HepG2 (cell line): ENCODE results near the gene BRD2. TPM values are rescaled to one million over a fixed set of nuclear protein-coding genes. Genes with fewer than 3 reads are reported as not detected.

Experiments used
- ARNTL ChIP-seq: sonication (generic); formaldehyde crosslinking; IDR thresholded peaks from 2 replicates; pipeline ENCODE4 v1.4.0; 2020; ENCODE audit warnings: mild to moderate bottlenecking, missing genetic modification reagents
- BCLAF1 ChIP-seq: fragments of 450-650 bp; IDR thresholded peaks from 2 replicates; pipeline ENCODE4 v1.6.1; 2017; ENCODE audit warnings: mild to moderate bottlenecking
- FOSL1 ChIP-seq: sonication (generic); formaldehyde crosslinking; IDR thresholded peaks from 2 replicates; pipeline ENCODE4 v1.9.0; 2021; ENCODE audit warnings: missing genetic modification reagents, borderline replicate concordance
- FOXM1 ChIP-seq: sonication (generic); formaldehyde crosslinking; IDR thresholded peaks from 2 replicates; pipeline ENCODE4 v1.5.0; 2020; ENCODE audit warnings: missing genetic modification reagents
- HIVEP1 ChIP-seq: sonication (generic); formaldehyde crosslinking; IDR thresholded peaks from 2 replicates; pipeline ENCODE4 v1.4.0; 2020; ENCODE audit warnings: mild to moderate bottlenecking, missing genetic modification reagents
- IKZF4 ChIP-seq: sonication (generic); formaldehyde crosslinking; IDR thresholded peaks from 2 replicates; pipeline ENCODE4 v1.5.1; 2020; ENCODE audit warnings: borderline replicate concordance, mild to moderate bottlenecking, low read depth, missing genetic modification reagents; ENCODE audit errors: not compliant biosample characterization
- MLXIP ChIP-seq: sonication (generic); formaldehyde crosslinking; IDR thresholded peaks from 2 replicates; pipeline ENCODE4 v1.9.0; 2021; ENCODE audit warnings: missing genetic modification reagents, borderline replicate concordance
- MTA1 ChIP-seq: sonication (generic); formaldehyde crosslinking; IDR thresholded peaks from 2 replicates; pipeline ENCODE4 v1.4.0; 2020; ENCODE audit warnings: missing genetic modification reagents, mild to moderate bottlenecking, borderline replicate concordance
- NONO ChIP-seq, 2 experiments: fragments of 450-650 bp in 1 of 2; sonication (generic) in 1 of 2; formaldehyde crosslinking in 1 of 2; IDR thresholded peaks in 1 of 2; conservative IDR thresholded peaks in 1 of 2; 2 replicates each; pipeline versions ENCODE4 v1.6.1 to v1.8.0; 2017 to 2022; ENCODE audit warnings: mild to moderate bottlenecking in 1 of 2, missing genetic modification reagents in 1 of 2, moderate library complexity in 1 of 2
- POGZ ChIP-seq: sonication (generic); formaldehyde crosslinking; IDR thresholded peaks from 2 replicates; pipeline ENCODE4 v1.4.0; 2020; ENCODE audit warnings: mild to moderate bottlenecking, missing genetic modification reagents
- PREB ChIP-seq: sonication (generic); formaldehyde crosslinking; IDR thresholded peaks from 2 replicates; pipeline ENCODE4 v1.4.0; 2020; ENCODE audit warnings: missing genetic modification reagents
- SYNCRIP ChIP-seq: fragments of 200-400 bp; formaldehyde crosslinking; IDR thresholded peaks from 2 replicates; pipeline ENCODE4 v1.6.1; 2018; ENCODE audit warnings: mild to moderate bottlenecking, low read depth, low read length; ENCODE audit not compliant: insufficient read depth
- ZFP41 ChIP-seq: sonication (generic); formaldehyde crosslinking; IDR thresholded peaks from 2 replicates; pipeline ENCODE4 v1.4.0; 2020; ENCODE audit warnings: mild to moderate bottlenecking, missing genetic modification reagents, borderline replicate concordance
- ZNF337 ChIP-seq: sonication (generic); formaldehyde crosslinking; IDR thresholded peaks from 2 replicates; pipeline ENCODE4 v1.5.1; 2020; ENCODE audit warnings: missing genetic modification reagents, low read depth, mild to moderate bottlenecking, borderline replicate concordance
- ZNF44 ChIP-seq: sonication (generic); formaldehyde crosslinking; IDR thresholded peaks from 2 replicates; pipeline ENCODE4 v1.5.1; 2020; ENCODE audit warnings: mild to moderate bottlenecking, missing genetic modification reagents
- ZNF678 ChIP-seq: sonication (generic); formaldehyde crosslinking; IDR thresholded peaks from 2 replicates; pipeline ENCODE4 v1.4.0; 2020; ENCODE audit warnings: mild to moderate bottlenecking, missing genetic modification reagents
- ZNF766 ChIP-seq: sonication (generic); formaldehyde crosslinking; IDR thresholded peaks from 2 replicates; pipeline ENCODE4 v1.5.0; 2020; ENCODE audit warnings: missing genetic modification reagents, borderline replicate concordance
- ZSCAN12 ChIP-seq: sonication (generic); formaldehyde crosslinking; IDR thresholded peaks from 2 replicates; pipeline ENCODE4 v1.9.0; 2021; ENCODE audit warnings: mild to moderate bottlenecking, missing genetic modification reagents
- ZUFSP ChIP-seq: sonication (generic); formaldehyde crosslinking; IDR thresholded peaks from 2 replicates; pipeline ENCODE4 v1.9.0; 2021; ENCODE audit warnings: missing genetic modification reagents, mild to moderate bottlenecking, borderline replicate concordance
- polyA plus RNA-seq, 8 experiments: library from polyadenylated mRNA; depleted of rRNA in 3 of 8; stranded (reverse) in 7 of 8; unstranded in 1 of 8; fragments of >200 nt; fragmentation: Illumina TruSeq in 4 of 8; extraction: Trizol in 4 of 8; gene quantifications; 2 replicates each; pipeline versions ENCODE4 v1.2.1 to v1.2.3, GENCODE V29; 2011 to 2016; ENCODE audit warnings: low read depth in 4 of 8, missing spikeins in 1 of 8, mixed read lengths in 1 of 8; ENCODE audit not compliant: insufficient read depth in 1 of 8
- total RNA-seq, 5 experiments: library from RNA; depleted of rRNA; stranded (reverse); fragments of >200 nt; fragmentation: Illumina TruSeq; extraction: Trizol; gene quantifications; 2 replicates each; pipeline ENCODE4 v1.2.3, GENCODE V29; 2016; ENCODE audit warnings: low read depth in 1 of 5

The BRD2 gene
- total and polyA plus RNA-seq, 2 of the 13 experiments (the other 11 are each of a cell fraction or from before 2014, with no cell fraction given): 143 to 202 TPM

GRCh38 chr6:32968093-32968866, at the start of gene BRD2 (continued):
- TF ChIP-seq ZNF678 (CRISPR knock-in tag) (peak; percentile 96), BCLAF1 (no peak), NONO (IDR thresholded peaks at IDR 0.05) (no peak), NONO (CRISPR knock-in tag; conservative IDR thresholded peaks at IDR 0.05) (peak; percentile 97), ZUFSP (CRISPR knock-in tag) (no peak), IKZF4 (CRISPR knock-in tag) (peak; percentile 95), ARNTL (CRISPR knock-in tag) (peak; percentile 68; the same call in 1 of the 2 replicates), MLXIP (no peak), ZNF44 (CRISPR knock-in tag) (peak; percentile 97), PREB (CRISPR knock-in tag) (0 out of 2 replicates have a peak, but pooled peaks have one; percentile 16), POGZ (CRISPR knock-in tag) (peak; percentile 66; the same call in 1 of the 2 replicates), ZNF337 (CRISPR knock-in tag) (no peak), HIVEP1 (CRISPR knock-in tag) (peak; percentile 93), ZFP41 (peak; percentile 82; the same call in 1 of the 2 replicates), ZNF766 (peak; percentile 85; the same call in 1 of the 2 replicates), MTA1 (CRISPR knock-in tag) (peak; percentile 93; the same call in 1 of the 2 replicates), FOSL1 (no peak; the same call in 1 of the 2 replicates), ZSCAN12 (CRISPR knock-in tag) (0 out of 2 replicates have a peak, but pooled peaks have one; percentile 25), FOXM1 (CRISPR knock-in tag) (no peak), SYNCRIP (no peak)
